GM19043 (cell line): Measurements from ENCODE around the gene NPIPB2.

Experiments used
- ATAC-seq: cut with Tn5 transposase; IDR thresholded peaks from one replicate; pipeline ENCODE4 v1.9.1; 2021; ENCODE audit warnings: low read depth; ENCODE audit not compliant: unreplicated experiment

The NPIPB2 gene

GRCh38 chr16:11907160-11907970 is 34.5 kb downstream of the NPIPB2 start:
- ATAC-seq, result no peak

- ATAC-seq, result no peak
Observed at GRCh38 chr16:11903906-11904305, 37.9 kb downstream of the NPIPB2 start.

DNA sequence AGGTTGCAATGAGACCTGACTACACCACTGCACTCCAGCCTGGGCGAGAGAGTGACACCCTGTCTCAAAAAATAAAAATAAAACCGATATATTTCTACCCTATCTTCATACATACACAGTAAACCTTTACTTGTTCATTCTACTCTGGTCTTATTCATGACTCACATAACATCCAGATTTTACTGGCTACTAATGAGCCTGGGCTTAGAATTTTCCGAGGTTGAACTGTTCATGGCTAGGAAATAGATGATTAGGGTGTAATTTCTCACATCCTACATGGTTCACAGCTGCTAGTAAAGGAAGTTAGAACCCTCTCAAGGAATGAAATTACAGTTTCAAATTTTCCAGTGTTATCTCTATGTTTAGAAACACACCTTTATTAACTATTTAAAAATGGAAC is 40.8 kb downstream of the NPIPB2 start:
- no peak for ATAC-seq

- no peak for ATAC-seq
Observed at GRCh38 chr16:11896486-11897176, 45.2 kb downstream of the NPIPB2 start.

GRCh38 chr16:11893571-11893970 is 48.3 kb downstream of the NPIPB2 start:
- ATAC-seq, result no peak

GRCh38 chr16:11892761-11893160 is 49.1 kb downstream of the NPIPB2 start:
- ATAC-seq, result no peak

- no peak for ATAC-seq
Observed at GRCh38 chr16:11890231-11890965, 51.4 kb downstream of the NPIPB2 start.

DNA sequence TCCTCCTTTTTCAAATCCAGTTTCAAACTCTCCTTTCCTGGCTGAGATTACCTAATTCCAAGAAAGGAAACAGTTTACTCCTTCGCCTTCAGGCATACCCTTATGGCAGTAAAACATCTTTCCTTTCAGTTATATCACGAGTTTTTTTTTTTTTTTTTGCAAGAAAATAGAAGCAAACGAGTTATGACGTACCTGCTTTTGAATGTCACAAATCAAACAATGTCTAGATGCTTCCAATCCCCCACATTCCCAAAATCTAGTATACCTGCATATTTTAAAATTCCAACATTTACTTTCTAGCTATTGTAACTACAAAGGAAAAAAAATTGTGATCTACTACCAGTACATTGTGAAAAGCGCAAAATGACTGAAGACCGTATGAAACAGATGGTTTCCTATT is 55.0 kb downstream of the NPIPB2 start:
- no peak for ATAC-seq

DNA sequence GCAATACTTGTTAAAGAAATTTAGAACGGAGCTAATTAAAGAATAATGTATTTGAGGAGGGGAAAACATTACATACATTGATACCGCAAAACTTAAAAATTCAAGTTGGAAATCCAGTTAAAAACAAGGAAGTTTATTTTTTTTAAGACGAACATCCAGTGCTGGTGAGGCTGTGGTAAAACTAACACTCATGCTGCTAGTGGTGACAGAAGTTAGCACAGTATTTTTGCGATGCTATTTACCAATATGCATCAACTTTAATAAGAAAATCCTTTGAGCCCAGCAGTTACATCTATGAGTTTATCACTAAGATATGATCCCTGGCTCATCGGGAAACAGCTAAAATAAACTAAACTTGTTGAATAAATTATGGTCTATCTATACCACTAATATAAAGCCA is 57.8 kb downstream of the NPIPB2 start:
- no peak for ATAC-seq

DNA sequence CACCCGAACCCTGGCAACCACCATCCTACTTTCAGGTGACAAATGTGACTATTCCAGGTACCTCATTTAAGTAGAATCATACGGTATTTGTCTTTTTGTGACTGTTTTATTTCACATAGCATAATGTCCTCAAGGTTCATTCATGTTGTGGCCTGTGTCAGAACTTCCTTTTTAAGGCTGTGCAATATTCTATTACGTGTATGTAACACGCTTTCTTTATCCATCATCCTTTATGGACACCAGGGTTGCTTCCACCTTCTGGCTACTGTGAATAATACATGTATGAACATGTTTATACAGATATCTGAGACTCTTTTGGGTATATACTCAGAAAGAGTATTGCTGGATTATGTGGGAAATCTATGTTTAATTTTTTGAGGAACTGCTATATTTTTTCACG is 61.8 kb downstream of the NPIPB2 start:
- ATAC-seq, result no peak

GRCh38 chr16:11877374-11877773 is 64.5 kb downstream of the NPIPB2 start:
- ATAC-seq, result no peak
